ENCODE results near the gene SPRR4. TPM values are rescaled to one million over a fixed set of nuclear protein-coding genes. Genes with fewer than 3 reads are reported as not detected.
"Not testable (repeated sequence)": the region's sequence is repeated elsewhere in the genome, so short reads cannot be mapped to it uniquely, and the experiment has no call there.

The SPRR4 gene
- total RNA-seq, 1 donor from 2014 or later = not detected

DNA sequence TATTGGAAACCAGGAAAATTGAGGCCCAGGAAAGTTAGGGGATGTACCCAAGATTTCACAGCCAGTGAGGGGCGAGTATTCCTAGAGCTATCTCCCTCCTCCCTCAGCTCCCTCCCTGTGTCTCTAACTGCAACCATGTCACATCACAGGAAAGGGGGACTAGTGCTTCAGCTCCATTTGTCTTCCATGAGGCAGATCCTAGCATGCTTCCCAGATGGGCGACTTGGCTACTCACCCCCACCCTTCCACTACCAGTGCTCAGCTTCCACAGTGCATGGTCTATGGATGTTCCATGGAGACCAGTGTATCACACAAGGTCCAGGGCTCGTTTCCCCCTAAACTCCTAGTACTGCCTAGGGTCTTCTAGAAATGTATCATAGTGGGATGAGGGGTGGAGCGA is 4.6 kb upstream of the SPRR4 start:
- no peak for DNase-seq (ENCODE audit: low spot score)

DNA sequence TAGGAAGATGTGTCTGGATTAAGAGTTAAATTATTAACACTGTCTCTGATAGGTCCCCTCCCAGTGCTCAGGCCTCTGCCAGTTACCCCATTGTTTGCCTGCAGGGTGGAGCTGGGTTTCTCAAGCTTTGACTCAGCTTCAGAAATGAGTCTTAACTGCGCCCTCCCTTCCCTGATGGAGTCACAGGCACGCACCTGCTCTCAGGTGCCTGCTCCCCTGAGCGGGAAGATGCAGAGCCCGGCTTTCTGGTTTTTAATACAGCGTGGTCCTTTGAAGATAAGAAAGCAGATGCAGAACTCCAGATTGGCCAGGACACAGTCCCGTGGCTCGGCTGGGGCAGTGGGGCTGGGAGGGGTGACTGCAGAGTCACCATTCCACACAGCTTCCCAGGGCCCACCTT is 3.2 kb upstream of the SPRR4 start:
- peak; percentile 40 for DNase-seq (ENCODE audit: low spot score)

DNA sequence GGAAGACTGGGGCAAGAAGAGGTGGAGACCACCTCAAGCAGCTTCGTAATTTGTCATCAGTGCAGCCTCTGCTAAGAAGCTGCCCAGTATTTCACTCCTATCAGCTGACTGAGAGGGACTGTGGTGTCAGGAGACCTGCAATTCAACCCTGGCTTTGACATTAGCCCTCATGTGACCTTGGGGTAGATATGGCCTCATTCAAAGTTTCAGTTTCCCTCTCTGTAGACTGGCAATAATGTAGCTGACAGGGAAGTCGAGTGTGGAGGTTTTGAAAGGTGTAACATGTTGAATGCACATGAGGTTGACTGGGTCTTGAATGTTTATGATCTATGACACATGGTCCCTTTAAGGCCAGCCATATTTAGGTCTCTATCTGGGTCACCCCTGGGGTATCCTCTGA is 2.2 kb upstream of the SPRR4 start:
- DNase-seq (ENCODE audit: low spot score) = no peak

DNA sequence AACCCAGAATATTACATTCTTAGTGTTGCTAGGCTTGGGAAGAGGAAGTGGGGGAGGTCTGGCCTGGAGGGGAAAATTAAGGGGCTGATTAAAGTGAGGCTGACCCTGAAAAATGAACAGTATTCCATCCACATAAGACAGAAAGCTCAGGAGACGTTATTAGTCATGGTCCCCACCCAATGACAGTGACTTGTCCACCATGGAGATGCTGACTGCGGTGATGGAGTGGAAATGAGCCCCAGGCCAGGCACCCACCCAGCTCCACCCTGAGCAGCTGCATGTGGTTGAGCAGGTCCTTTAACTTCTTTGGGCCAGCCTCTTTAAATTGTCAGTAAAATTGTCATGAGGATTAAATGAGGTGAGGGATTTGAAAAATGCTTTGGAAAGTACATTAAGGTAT is 1.4 kb upstream of the SPRR4 start:
- DNase-seq (ENCODE audit: low spot score) = no peak

DNA sequence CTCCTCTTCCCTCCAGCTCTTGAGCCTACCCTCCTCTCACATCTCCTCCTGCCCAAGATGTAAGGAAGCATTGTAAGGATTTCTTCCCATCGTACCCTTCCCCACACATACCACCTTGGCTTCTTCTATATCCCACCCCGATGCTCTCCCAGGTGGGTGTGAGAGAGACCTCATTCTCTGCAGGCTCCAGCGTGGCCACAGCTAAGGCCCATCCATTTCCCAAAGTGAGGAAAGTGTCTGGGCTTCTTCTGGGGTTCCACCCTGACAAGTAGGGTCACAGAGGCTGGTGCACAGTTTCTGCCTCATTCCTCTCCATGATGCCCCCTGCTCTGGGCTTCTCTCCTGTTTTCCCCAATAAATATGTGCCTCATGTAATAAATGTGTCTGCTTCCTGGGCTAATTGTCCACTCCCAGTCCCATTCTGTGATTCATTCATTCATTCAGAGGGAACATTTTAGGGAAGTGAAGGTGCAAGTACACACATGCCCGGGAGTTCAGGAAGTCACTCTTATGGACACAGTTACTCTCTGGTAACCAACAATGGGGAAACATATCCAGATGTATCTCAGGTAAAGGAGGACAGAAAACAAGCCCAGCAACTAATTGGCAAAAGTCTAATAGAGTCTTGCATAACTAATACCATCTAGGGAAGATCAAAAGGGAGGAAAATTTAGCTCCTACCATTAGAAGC is 1.9 kb downstream of the SPRR4 start:
- no peak for DNase-seq (ENCODE audit: low spot score)

DNA sequence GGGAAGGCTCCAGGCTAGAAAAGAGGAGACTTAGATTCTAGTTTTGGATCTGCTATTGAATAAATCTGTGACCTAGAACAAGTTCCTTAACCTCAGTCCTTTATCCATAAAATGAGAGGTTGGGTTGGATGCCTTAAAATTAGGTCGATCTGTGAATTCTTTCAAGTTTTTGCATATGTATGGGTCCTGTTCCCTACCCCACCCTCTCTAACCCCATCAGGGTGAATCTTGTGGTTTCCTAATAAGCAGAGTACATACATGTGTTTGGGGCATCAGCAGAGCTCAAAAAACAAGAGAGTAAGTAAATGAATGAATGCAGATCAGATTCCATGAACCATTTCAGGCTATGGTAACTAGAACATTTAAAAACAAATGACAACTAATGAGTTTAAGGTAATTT is 6.2 kb downstream of the SPRR4 start:
- no peak for DNase-seq (ENCODE audit: low spot score)

DNA sequence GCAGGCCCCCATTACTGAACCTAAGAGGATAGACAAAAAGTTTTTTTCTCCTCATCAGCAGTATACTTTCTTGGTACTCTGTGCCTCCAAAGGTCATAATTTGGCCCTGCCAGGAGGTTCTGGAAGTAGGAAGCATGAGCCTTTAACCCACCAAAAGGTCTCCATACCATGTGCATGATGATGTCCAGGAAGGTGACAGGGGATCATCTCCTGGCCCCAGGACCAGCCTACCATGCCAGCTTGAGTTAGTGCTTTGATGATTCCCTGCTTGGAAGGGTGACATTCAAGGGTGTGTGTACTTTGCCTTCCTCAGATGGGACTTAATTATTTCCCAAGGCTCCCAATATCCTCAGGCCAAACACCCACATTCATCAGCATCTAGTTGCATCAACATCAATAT is 7.2 kb downstream of the SPRR4 start:
- no peak for DNase-seq (ENCODE audit: low spot score)

DNA sequence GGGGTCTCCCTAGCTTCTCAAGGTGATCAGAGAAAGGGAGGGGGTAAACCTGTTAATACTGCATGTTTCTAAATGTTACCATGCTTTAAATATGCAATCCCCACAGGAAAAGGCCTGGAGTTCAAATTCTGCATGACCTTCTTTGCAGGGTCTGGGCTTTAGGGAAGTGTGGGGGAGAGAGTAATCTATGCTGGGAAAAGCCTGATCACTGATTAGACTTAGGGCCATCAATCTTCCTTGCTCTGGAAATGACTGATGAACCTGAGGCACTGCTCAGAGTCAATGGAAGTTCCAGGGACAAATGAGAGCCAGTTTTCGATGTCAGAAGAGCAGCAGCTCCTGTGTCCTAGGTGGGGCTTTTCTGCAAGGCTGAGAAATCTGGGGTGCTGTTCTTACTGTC is 10.2 kb downstream of the SPRR4 start:
- no peak for DNase-seq (ENCODE audit: low spot score)

DNA sequence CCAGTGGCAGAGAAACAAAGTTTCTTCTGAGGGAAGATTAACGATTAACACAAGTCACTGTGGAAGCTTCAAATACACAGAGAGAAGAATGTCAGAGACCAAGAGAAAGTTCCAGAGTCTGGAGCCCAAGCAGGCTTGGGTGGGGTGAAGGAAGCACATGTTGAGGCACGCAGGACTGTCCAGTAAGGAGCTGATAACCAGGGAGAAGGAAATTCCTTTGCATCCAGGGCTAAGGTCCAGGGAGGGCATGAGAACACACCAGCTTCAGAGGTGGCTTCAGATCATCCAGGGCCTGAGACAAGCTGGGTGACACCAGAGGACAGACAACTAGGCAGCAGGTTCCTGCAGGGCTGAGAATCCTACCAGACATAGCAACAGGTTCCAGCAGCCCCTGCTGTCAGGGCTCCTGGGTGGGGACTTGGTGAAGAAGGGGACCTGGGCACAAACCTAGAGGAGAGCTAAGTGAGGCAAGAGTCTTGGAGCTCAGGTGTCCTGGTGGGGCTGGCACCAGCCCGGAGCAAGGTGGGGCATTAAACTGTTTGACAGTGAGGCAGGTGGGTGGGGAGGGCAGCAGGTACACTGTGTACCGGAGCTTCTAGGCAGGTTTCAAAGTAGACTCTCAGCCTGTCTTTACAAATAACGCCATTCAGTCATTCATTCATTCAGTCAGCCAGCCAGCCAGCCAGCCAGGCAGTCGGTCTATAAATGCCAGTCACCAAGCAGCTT is 10.9 kb downstream of the SPRR4 start:
- no peak for DNase-seq (ENCODE audit: low spot score)

DNA sequence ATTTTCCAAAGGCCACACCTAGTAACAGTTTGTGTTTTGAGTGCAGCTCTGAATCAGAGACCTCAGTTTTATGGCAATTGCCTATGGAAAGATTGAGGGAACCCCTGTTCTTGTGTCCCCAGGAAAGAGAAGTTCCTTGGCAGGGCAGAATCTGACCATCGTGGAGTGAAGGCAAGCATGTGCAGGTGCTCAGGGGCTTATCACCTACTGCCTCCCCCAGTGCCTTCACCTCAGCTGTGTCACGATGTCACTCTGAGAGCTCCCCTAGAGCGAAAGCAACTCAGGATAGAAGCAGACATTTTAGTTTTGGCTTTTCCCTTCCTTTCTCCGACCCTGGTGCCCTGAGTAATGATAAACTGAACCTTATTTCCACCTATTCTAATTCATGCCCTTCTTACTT is 11.6 kb downstream of the SPRR4 start:
- no peak for DNase-seq (ENCODE audit: low spot score)

DNA sequence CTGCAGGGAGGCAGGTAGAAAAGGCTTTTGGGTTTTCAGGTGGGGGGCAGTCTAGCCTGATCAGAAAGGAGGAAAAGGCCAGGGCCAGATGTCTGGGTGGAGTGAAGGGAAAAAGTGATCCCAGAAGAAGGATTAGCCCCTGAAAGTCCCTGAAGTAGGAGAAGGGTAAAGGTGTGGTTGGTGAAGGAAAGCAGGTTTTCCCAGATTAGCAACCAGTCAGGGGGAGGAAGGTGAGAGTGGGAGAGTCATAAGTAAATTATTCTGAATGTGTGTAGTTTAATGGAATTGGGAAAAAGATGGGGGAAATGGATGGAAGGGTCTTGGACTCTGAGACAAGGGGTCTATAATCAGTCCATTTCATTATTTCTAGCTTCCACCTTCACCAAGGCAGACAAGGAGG is 12.8 kb downstream of the SPRR4 start:
- no peak for DNase-seq (ENCODE audit: low spot score)

DNA sequence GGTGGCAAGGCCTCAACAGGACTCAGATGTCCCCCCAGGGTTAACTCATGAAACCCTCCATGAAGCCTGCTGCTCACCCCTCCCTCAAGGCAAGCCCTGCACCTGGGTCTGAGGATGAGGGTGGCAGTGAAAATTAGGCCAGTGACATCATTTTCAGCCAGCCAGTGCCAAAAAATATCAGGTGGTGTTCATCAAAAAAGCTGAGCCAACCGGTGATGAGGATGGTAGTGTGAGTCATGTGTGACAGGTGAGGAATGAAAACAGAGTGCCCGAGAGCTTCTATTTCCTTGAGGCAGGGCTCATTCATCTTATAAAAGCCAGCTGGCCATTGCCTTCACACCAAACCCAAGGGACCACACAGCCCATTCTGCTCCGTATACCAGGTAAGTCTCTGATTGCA is 13.3 kb downstream of the SPRR4 start, which contains the start of gene SPRR1A:
Gene SPRR1A, plus strand, starts transcription at position 339 of the 400 bp plus-strand sequence. CDS start 1,150 bp downstream, outside the sequence.
- DNase-seq (ENCODE audit: low spot score) = no peak

DNA sequence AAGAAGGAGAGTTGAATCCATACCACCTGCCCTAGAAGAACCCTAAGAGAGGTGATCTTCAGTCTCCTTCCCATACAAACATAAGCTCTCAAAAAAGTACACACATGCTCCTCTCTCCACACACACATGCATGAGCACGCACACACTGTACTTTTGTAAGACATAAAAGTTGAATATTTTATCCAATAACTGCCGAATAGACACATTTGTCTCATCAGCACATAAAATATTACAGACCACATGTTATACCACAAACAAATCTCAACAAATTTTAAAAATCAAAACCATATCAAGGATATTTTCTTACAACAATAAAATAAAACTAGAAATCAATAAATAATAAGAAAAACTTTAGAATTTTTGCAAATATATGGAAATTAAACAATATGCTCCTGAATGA is 16.1 kb downstream of the SPRR4 start:
- DNase-seq (ENCODE audit: low spot score) = no peak

DNA sequence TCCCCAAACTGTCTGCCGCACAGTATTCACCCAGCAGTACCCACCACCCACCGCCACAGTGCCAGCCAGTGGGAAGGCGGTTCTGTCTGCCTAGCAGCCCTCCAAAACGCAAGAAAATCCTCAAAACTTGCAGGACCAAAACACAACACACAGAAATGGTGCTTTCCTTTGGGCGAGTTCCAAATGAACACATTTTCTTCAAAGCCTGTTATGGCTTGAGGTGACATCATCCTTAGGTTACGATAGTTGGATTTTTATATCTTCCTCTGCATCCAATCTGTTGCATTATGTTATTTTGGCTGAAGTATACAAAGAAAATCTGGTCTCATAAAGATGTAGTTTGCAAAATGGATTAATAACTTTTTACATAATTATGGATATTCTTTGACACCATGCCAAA is 22.7 kb downstream of the SPRR4 start:
- no peak for DNase-seq (ENCODE audit: low spot score)

DNA sequence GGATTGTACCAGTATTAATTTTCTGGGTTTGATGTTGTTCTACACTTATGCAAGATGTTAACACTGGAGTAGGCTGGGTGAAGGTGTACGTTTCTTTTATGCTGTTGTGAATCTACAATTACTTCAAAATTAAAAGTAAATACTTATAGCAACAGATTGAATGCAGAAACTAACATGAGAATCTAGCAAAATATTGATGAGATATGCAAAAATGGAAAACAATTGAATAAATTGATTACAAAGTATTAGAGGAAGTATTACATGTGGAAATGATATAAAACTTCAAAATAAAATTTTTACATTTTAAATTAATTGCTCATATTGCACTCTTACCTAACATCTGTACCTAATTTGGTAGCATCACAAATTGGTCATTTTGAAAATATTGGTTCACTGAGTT is 25.4 kb downstream of the SPRR4 start:
- no peak for DNase-seq (ENCODE audit: low spot score)

DNA sequence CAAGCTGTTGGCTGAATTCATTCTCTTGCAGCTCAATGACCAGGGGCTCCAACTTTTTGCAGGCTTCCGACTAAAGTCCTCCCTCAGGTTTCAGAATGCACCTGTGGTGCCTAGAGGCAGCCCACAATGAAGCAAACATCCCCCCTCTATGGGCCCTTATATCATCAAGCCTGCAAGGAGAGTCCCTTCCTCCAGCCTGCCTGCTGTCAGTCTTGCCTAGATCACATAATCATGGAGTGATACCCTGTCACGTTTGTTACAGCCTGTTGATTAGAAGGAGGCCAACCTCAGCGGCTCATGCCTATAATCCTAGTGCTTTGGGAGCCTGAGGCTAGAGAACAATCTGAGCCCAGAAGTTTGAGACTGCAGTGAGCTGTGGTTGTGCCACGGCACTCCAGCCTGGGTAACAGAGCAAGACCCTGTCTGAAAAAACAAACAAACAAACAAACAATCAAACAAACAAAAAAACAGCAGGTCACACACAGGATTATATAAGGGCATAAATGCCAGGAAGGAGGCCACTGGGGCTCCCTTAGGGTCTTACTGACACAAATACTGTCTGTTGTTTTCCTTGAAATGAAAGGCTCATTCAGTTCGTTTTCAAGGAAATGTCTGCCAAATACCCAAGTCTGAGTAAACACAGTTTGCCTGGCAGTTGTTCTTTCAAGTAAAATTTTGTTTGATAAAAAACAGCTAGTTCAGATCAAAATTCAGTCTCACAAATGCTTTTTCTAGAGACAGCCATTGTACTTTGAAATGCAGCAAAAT is 26.4 kb downstream of the SPRR4 start:
- no peak for DNase-seq (ENCODE audit: low spot score)

DNA sequence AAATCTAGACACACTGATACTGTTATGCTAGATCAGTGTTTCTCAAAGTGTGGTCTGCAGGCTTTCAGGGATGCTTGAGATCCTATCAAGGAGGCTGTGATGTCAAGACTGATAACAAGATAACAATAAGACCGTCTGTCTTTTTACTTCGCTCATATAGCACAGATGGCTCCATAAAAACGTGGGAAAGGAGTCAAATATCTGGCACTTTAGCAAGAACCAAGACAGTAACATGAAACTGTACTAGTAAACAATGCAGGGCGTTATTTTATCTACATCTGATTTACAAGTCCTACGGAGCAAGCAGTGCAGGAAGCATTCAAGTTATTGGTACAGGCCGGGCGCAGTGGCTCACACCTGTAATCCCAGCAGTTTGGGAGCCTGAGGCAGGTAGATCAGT is 27.5 kb downstream of the SPRR4 start:
- no peak for DNase-seq (ENCODE audit: low spot score)

DNA sequence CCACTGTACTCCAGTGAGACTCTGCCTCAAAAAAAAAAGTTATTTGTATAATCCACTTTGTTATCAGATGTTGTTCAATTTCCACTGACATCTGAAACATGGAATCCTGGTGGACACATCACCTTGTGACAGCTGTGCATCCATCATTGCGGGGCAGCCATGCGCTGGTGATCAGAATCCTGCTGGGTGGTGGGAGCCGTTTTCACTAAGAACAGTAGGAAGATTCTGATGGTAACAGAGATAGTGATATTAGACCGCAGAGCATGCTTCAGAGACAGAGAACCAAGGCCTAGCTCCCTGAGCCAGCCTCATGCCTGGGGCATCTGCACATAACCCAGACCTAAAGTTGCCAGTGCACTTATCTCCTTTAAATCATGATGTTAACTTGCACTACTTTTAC is 28.0 kb downstream of the SPRR4 start:
- DNase-seq (ENCODE audit: low spot score) = no peak

DNA sequence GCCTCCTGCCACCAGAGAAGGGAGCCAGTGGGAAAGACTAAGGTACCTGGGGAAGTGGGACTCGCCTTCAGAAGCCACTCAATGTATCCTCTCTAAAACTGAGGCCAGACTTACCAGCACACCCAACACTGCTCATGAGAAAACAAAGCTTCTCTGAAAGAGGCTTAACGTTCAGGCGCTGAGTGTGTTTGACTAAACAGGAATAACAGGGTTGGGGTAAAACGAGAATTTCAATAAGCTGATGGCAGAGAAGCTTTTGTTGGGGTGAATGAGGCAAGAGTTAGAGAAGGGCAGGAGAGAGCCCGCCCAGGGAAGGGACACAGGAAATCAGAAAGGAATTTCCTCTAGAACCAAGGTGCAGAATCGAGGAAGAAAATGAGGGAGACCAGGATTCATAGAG is 29.4 kb downstream of the SPRR4 start:
- DNase-seq (ENCODE audit: low spot score) = no peak

DNA sequence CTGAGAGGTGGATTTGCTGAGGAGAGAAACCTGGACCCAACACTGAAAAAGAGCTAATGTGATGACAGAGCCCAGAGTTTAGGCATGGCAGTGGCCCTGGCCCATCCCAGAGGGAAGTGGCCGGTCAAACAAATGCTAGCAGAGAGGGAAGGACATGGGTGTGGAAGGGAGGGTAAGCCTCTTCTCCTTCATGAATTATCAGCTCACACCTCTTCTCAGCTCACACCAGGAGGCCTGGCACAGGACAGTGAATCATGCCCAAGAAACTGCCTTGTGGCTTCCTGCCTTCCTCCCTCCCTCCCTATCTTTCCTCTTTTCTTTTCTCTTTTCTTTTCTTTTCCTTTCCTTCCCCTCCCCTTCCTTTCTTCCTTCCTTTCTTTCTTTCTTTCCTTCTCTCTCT is 29.8 kb downstream of the SPRR4 start:
- DNase-seq (ENCODE audit: low spot score) = no peak

DNA sequence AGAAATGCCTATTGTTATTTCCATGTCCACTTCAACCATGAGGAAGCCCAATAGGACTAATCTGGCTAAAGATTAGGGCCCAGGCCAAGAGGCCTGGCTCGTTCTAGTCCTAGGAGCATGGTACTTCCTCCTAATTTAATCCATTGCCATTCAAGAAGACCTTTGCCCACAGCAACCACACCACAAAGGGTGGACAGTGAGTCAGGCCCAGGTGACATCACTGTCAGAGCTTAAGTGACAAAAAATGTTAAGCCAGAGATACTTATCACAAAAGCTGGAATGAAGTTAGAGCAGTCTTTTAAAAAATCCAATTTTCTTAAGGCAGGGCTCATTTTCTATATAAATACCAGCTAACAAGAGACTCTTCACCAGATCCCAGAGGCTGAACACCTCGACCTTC is 30.9 kb downstream of the SPRR4 start, which contains the start of gene SPRR3:
Gene SPRR3, plus strand, starts transcription at position 368 of the 400 bp plus-strand sequence. CDS start 1,272 bp downstream, outside the sequence.
- peak; percentile 49 for DNase-seq (ENCODE audit: low spot score)

DNA sequence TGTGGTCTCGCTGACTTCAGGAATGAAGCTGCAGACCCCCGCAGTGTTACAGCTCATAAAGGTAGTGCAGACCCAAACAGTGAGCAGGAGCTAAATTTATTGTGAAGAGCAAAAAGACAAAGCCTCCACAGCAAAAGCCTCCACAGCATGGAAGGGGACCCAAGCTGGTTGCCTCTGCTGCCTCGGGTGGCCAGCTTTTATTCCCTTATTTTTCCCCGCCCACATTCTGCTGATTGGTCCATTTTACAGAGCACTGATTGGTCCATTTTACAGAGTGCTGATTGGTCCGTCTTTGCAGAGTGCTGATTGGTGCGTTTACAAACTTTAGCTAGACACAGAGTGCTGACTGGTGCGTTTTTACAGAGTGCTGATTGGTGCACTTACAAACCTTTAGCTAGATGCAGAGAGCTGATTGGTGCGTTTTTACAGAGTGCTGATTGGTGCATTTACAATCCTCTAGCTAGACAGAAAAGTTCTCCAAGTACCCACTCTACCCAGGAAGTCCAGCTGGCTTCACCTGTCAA is 40.8 kb downstream of the SPRR4 start:
- not testable (repeated sequence) for DNase-seq (ENCODE audit: low spot score)
